Measurements from ENCODE around the gene CAMK2N1.

Gene CAMK2N1

GRCh38 chr1:20486457-20487235 is 636 bp upstream of the CAMK2N1 start:
- H3K9me3 ChIP-seq (ENCODE audit: control insufficient read depth, insufficient read depth, low read depth, low read length) = no peaks in the 10 kb centered on the region
- peaks cover 17% of the 10 kb centered on the region for H3K4me1 ChIP-seq (ENCODE audit: control insufficient read depth, insufficient read depth, low read length)
- H3K36me3 ChIP-seq (ENCODE audit: control insufficient read depth, insufficient read depth, low read length) = no peaks in the 10 kb centered on the region
- H3K27me3 ChIP-seq (ENCODE audit: control insufficient read depth, insufficient read depth, low read length) = peaks cover 90% of the 10 kb centered on the region
- peak overlapping the region; percentile 75 for H3K4me3 ChIP-seq (ENCODE audit: low read depth, low read length)
- H3K27ac ChIP-seq (ENCODE audit: low read depth, low read length) = no peak overlapping the region
- peak overlapping the region; percentile 40 for H3K9ac ChIP-seq (ENCODE audit: low read length)

GRCh38 chr1:20484519-20485462 is 1.2 kb downstream of the CAMK2N1 start:
- H3K27me3 ChIP-seq (ENCODE audit: control insufficient read depth, insufficient read depth, low read length) = peaks cover 92% of the 10 kb centered on the region
- no peaks in the 10 kb centered on the region for H3K36me3 ChIP-seq (ENCODE audit: control insufficient read depth, insufficient read depth, low read length)
- peaks cover 23% of the 10 kb centered on the region for H3K4me1 ChIP-seq (ENCODE audit: control insufficient read depth, insufficient read depth, low read length)
- H3K9ac ChIP-seq (ENCODE audit: low read length) = peak overlapping the region; percentile 37
- H3K4me3 ChIP-seq (ENCODE audit: low read depth, low read length) = peak overlapping the region; percentile 75
- H3K27ac ChIP-seq (ENCODE audit: low read depth, low read length) = no peak overlapping the region
- H3K9me3 ChIP-seq (ENCODE audit: control insufficient read depth, insufficient read depth, low read depth, low read length) = no peaks in the 10 kb centered on the region

- Histone ChIP-seq H3K27me3 (ENCODE audit: control insufficient read depth, insufficient read depth, low read length) (peaks cover 91% of the 10 kb centered on the region), H3K4me3 (ENCODE audit: low read depth, low read length) (peak overlapping the region; percentile 75), H3K9ac (ENCODE audit: low read length) (no peak overlapping the region), H3K36me3 (ENCODE audit: control insufficient read depth, insufficient read depth, low read length) (no peaks in the 10 kb centered on the region), H3K4me1 (ENCODE audit: control insufficient read depth, insufficient read depth, low read length) (peaks cover 23% of the 10 kb centered on the region), H3K27ac (ENCODE audit: low read depth, low read length) (no peak overlapping the region), H3K9me3 (ENCODE audit: control insufficient read depth, insufficient read depth, low read depth, low read length) (no peaks in the 10 kb centered on the region)
Observed at GRCh38 chr1:20483833-20484518, 2.0 kb downstream of the CAMK2N1 start.

- H3K9ac ChIP-seq (ENCODE audit: low read length) = no peak overlapping the region
- no peaks in the 10 kb centered on the region for H3K9me3 ChIP-seq (ENCODE audit: control insufficient read depth, insufficient read depth, low read depth, low read length)
- peaks cover 22% of the 10 kb centered on the region for H3K4me1 ChIP-seq (ENCODE audit: control insufficient read depth, insufficient read depth, low read length)
- H3K27ac ChIP-seq (ENCODE audit: low read depth, low read length) = no peak overlapping the region
- peak overlapping the region; percentile 75 for H3K4me3 ChIP-seq (ENCODE audit: low read depth, low read length)
- H3K36me3 ChIP-seq (ENCODE audit: control insufficient read depth, insufficient read depth, low read length) = no peaks in the 10 kb centered on the region
- peaks cover 91% of the 10 kb centered on the region for H3K27me3 ChIP-seq (ENCODE audit: control insufficient read depth, insufficient read depth, low read length)
Observed at GRCh38 chr1:20483098-20483832, 2.7 kb downstream of the CAMK2N1 start.

- no peaks in the 10 kb centered on the region for H3K36me3 ChIP-seq (ENCODE audit: control insufficient read depth, insufficient read depth, low read length)
- no peak overlapping the region for H3K4me3 ChIP-seq (ENCODE audit: low read depth, low read length)
- peaks cover 88% of the 10 kb centered on the region for H3K27me3 ChIP-seq (ENCODE audit: control insufficient read depth, insufficient read depth, low read length)
- no peaks in the 10 kb centered on the region for H3K9me3 ChIP-seq (ENCODE audit: control insufficient read depth, insufficient read depth, low read depth, low read length)
- no peak overlapping the region for H3K27ac ChIP-seq (ENCODE audit: low read depth, low read length)
- peaks cover 20% of the 10 kb centered on the region for H3K4me1 ChIP-seq (ENCODE audit: control insufficient read depth, insufficient read depth, low read length)
- no peak overlapping the region for H3K9ac ChIP-seq (ENCODE audit: low read length)
Observed at GRCh38 chr1:20481643-20482498, 4.1 kb downstream of the CAMK2N1 start.

GRCh38 chr1:20480951-20481617 is 4.9 kb downstream of the CAMK2N1 start:
- H3K9me3 ChIP-seq (ENCODE audit: control insufficient read depth, insufficient read depth, low read depth, low read length) = no peaks in the 10 kb centered on the region
- H3K27ac ChIP-seq (ENCODE audit: low read depth, low read length) = no peak overlapping the region
- H3K36me3 ChIP-seq (ENCODE audit: control insufficient read depth, insufficient read depth, low read length) = no peaks in the 10 kb centered on the region
- H3K4me3 ChIP-seq (ENCODE audit: low read depth, low read length) = no peak overlapping the region
- H3K9ac ChIP-seq (ENCODE audit: low read length) = no peak overlapping the region
- H3K4me1 ChIP-seq (ENCODE audit: control insufficient read depth, insufficient read depth, low read length) = peaks cover 27% of the 10 kb centered on the region
- H3K27me3 ChIP-seq (ENCODE audit: control insufficient read depth, insufficient read depth, low read length) = peaks cover 86% of the 10 kb centered on the region

GRCh38 chr1:20480243-20480944 is 5.6 kb downstream of the CAMK2N1 start:
- H3K36me3 ChIP-seq (ENCODE audit: control insufficient read depth, insufficient read depth, low read length) = no peaks in the 10 kb centered on the region
- no peak overlapping the region for H3K9ac ChIP-seq (ENCODE audit: low read length)
- H3K27me3 ChIP-seq (ENCODE audit: control insufficient read depth, insufficient read depth, low read length) = peaks cover 84% of the 10 kb centered on the region
- H3K4me1 ChIP-seq (ENCODE audit: control insufficient read depth, insufficient read depth, low read length) = peaks cover 30% of the 10 kb centered on the region
- no peaks in the 10 kb centered on the region for H3K9me3 ChIP-seq (ENCODE audit: control insufficient read depth, insufficient read depth, low read depth, low read length)
- no peak overlapping the region for H3K4me3 ChIP-seq (ENCODE audit: low read depth, low read length)
- no peak overlapping the region for H3K27ac ChIP-seq (ENCODE audit: low read depth, low read length)

- no peak overlapping the region for H3K27ac ChIP-seq (ENCODE audit: low read depth, low read length)
- peaks cover 79% of the 10 kb centered on the region for H3K27me3 ChIP-seq (ENCODE audit: control insufficient read depth, insufficient read depth, low read length)
- no peaks in the 10 kb centered on the region for H3K36me3 ChIP-seq (ENCODE audit: control insufficient read depth, insufficient read depth, low read length)
- H3K9ac ChIP-seq (ENCODE audit: low read length) = no peak overlapping the region
- H3K4me1 ChIP-seq (ENCODE audit: control insufficient read depth, insufficient read depth, low read length) = peaks cover 32% of the 10 kb centered on the region
- H3K9me3 ChIP-seq (ENCODE audit: control insufficient read depth, insufficient read depth, low read depth, low read length) = no peaks in the 10 kb centered on the region
- H3K4me3 ChIP-seq (ENCODE audit: low read depth, low read length) = no peak overlapping the region
Observed at GRCh38 chr1:20479840-20480239, 6.2 kb downstream of the CAMK2N1 start.

- H3K27me3 ChIP-seq (ENCODE audit: control insufficient read depth, insufficient read depth, low read length) = peaks cover 63% of the 10 kb centered on the region
- H3K4me1 ChIP-seq (ENCODE audit: control insufficient read depth, insufficient read depth, low read length) = peaks cover 35% of the 10 kb centered on the region
- H3K36me3 ChIP-seq (ENCODE audit: control insufficient read depth, insufficient read depth, low read length) = no peaks in the 10 kb centered on the region
- H3K9ac ChIP-seq (ENCODE audit: low read length) = no peak overlapping the region
- no peak overlapping the region for H3K4me3 ChIP-seq (ENCODE audit: low read depth, low read length)
- no peaks in the 10 kb centered on the region for H3K9me3 ChIP-seq (ENCODE audit: control insufficient read depth, insufficient read depth, low read depth, low read length)
- H3K27ac ChIP-seq (ENCODE audit: low read depth, low read length) = no peak overlapping the region
Observed at GRCh38 chr1:20478057-20478635, 7.9 kb downstream of the CAMK2N1 start.

Data from HUES6 (cell line).